Neural progenitor cell (in vitro differentiated cells): Measurements from ENCODE around the gene GSG1. TPM values are rescaled to one million over a fixed set of nuclear protein-coding genes. Genes with fewer than 3 reads are reported as not detected.
A peak's percentile ranks its signal among the peaks of the same experiment; 100 is the strongest.

Source experiments
- DNase-seq: peaks from one replicate; pipeline ENCODE4 v3.0.0-alpha.2; 2016; ENCODE audit warnings: low spot score
- H2AFZ ChIP-seq: fragments of 200-600 bp; sonication (generic); replicated peaks from 2 replicates; pipeline ENCODE4 v1.6.1; 2016; ENCODE audit warnings: antibody characterized with exemption
- H3F3A ChIP-seq: fragments of 200-600 bp; sonication (generic); 2 replicates; pipeline ENCODE4 v1.6.1; 2016; ENCODE audit warnings: antibody characterized with exemption, low read depth
- H3K27ac ChIP-seq: fragments of 200-600 bp; sonication (generic); 2 replicates; pipeline ENCODE4 v1.5.1; 2016; ENCODE audit warnings: mild to moderate bottlenecking
- H3K27me3 ChIP-seq: fragments of 200-600 bp; sonication (generic); 2 replicates; pipeline ENCODE4 v1.6.1; 2016; ENCODE audit warnings: mild to moderate bottlenecking, moderate library complexity
- H3K36me3 ChIP-seq: fragments of 200-600 bp; sonication (generic); 2 replicates; pipeline ENCODE4 v1.5.1; 2016
- H3K4me1 ChIP-seq: fragments of 200-600 bp; sonication (generic); 2 replicates; pipeline ENCODE4 v1.6.1; 2016; ENCODE audit warnings: mixed run types
- H3K4me2 ChIP-seq: fragments of 200-600 bp; sonication (generic); 2 replicates; pipeline ENCODE4 v1.6.1; 2016
- H3K4me3 ChIP-seq: fragments of 200-600 bp; sonication (generic); 2 replicates; pipeline ENCODE4 v1.5.1; 2016
- H3K79me2 ChIP-seq: fragments of 200-600 bp; sonication (generic); 2 replicates; pipeline ENCODE4 v1.6.1; 2016; ENCODE audit warnings: low read depth
- H3K9ac ChIP-seq: fragments of 200-600 bp; sonication (generic); 2 replicates; pipeline ENCODE4 v1.6.1; 2016
- H3K9me3 ChIP-seq: fragments of 200-600 bp; sonication (generic); 2 replicates; pipeline ENCODE4 v1.5.1; 2016; ENCODE audit warnings: low read depth
- H4K20me1 ChIP-seq: fragments of 200-600 bp; sonication (generic); 2 replicates; pipeline ENCODE4 v1.6.1; 2016; ENCODE audit warnings: low read depth
- H3K27ac Mint-ChIP-seq: 3 replicates; pipeline ENCODE4 v1.8.0; 2021; ENCODE audit warnings: mixed read lengths
- H3K27me3 Mint-ChIP-seq: 2 replicates; pipeline ENCODE4 v1.8.0; 2022; ENCODE audit warnings: low read depth, mild to moderate bottlenecking, inconsistent platforms, moderate library complexity, mixed read lengths; ENCODE audit not compliant: insufficient read depth
- H3K36me3 Mint-ChIP-seq: 3 replicates; pipeline ENCODE4 v1.8.0; 2021; ENCODE audit warnings: mixed read lengths
- H3K4me1 Mint-ChIP-seq: 3 replicates; pipeline ENCODE4 v1.8.0; 2021; ENCODE audit warnings: mixed read lengths
- H3K4me3 Mint-ChIP-seq: 3 replicates; pipeline ENCODE4 v1.8.0; 2021; ENCODE audit warnings: mild to moderate bottlenecking, moderate library complexity, mixed read lengths
- H3K9me3 Mint-ChIP-seq: 3 replicates; pipeline ENCODE4 v1.8.0; 2020; ENCODE audit warnings: mixed read lengths
- CTCF ChIP-seq: fragments of 200-600 bp; sonication (generic); IDR thresholded peaks from 2 replicates; pipeline ENCODE4 v1.5.1; 2017; ENCODE audit warnings: antibody characterized with exemption, mild to moderate bottlenecking
- EZH2 ChIP-seq: fragments of 200-600 bp; sonication (generic); IDR thresholded peaks from 2 replicates; pipeline ENCODE4 v1.6.1; 2017; ENCODE audit warnings: antibody characterized with exemption, mild to moderate bottlenecking, moderate library complexity
- EZH2phosphoT487 ChIP-seq: fragments of 200-600 bp; sonication (generic); IDR thresholded peaks from 2 replicates; pipeline ENCODE4 v1.6.1; 2017; ENCODE audit warnings: antibody characterized with exemption
- total RNA-seq: library from RNA; depleted of rRNA; stranded (reverse); fragments of >200 nt; gene quantifications from 2 replicates; pipeline ENCODE4 v1.2.3, GENCODE V29; 2015; ENCODE audit warnings: low replicate concordance

GSG1 gene
- total RNA-seq, 1 donor from 2014 or later = not detected

GRCh38 chr12:13105781-13106180, 2.3 kb upstream of the GSG1 start:
- Histone ChIP-seq H3K4me3 (no peak overlapping the region), H3K9ac (no peak overlapping the region), H3K27ac (no peak overlapping the region), H3K4me2 (no peak overlapping the region), H3K79me2 (no peaks in the 10 kb centered on the region), H4K20me1 (no peaks in the 10 kb centered on the region), H3K4me1 (peaks cover 7% of the 10 kb centered on the region), H3K27me3 (no peaks in the 10 kb centered on the region), H3F3A (peaks cover 12% of the 10 kb centered on the region), H2AFZ (no peak overlapping the region), H3K36me3 (no peaks in the 10 kb centered on the region), H3K9me3 (peaks cover 5% of the 10 kb centered on the region)
- peaks cover 3% of the 10 kb centered on the region for H3K36me3 Mint-ChIP-seq
- no peak overlapping the region for H3K27ac Mint-ChIP-seq
- H3K4me1 Mint-ChIP-seq = peaks cover 20% of the 10 kb centered on the region
- H3K9me3 Mint-ChIP-seq = peaks cover 32% of the 10 kb centered on the region
- DNase-seq = no peak
- no peak overlapping the region for H3K4me3 Mint-ChIP-seq
- TF ChIP-seq CTCF (no peak), EZH2phosphoT487 (no peak), EZH2 (no peak)
- peaks cover 6% of the 10 kb centered on the region for H3K27me3 Mint-ChIP-seq

DNA sequence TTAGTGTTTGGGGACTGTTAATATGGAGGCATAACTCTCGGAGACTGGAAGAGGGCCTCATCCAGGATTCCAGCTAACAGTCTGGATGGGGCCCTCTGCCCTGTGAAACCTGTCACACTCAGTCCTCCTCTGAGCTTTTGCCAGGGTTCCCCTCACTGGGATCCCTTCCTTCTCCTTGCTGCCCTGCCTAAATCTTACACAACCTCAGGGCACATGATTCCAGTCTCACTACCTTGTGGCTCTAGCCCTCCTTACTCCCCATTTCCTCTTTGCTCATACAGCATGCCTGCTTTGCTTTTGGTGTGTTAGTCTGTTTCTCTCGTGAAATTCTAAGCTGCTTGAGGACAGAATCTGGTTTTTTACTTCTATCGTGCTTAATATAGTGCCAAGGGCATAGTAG, 942 bp upstream of the GSG1 start:
- no peak overlapping the region for H3K4me3 ChIP-seq
- no peak overlapping the region for H3K27ac ChIP-seq
- no peaks in the 10 kb centered on the region for H3K27me3 ChIP-seq
- H2AFZ ChIP-seq = no peak overlapping the region
- peaks cover 19% of the 10 kb centered on the region for H3F3A ChIP-seq
- no peaks in the 10 kb centered on the region for H4K20me1 ChIP-seq
- H3K9me3 ChIP-seq = peaks cover 5% of the 10 kb centered on the region
- no peaks in the 10 kb centered on the region for H3K79me2 ChIP-seq
- H3K4me2 ChIP-seq = no peak overlapping the region
- no peaks in the 10 kb centered on the region for H3K36me3 ChIP-seq
- Mint-ChIP-seq H3K27me3 (peaks cover 6% of the 10 kb centered on the region), H3K36me3 (peaks cover 2% of the 10 kb centered on the region), H3K9me3 (peaks cover 23% of the 10 kb centered on the region), H3K4me3 (no peak overlapping the region), H3K27ac (no peak overlapping the region), H3K4me1 (peaks cover 32% of the 10 kb centered on the region)
- H3K4me1 ChIP-seq = peaks cover 16% of the 10 kb centered on the region
- no peak for DNase-seq
- H3K9ac ChIP-seq = no peak overlapping the region
- no peak for TF ChIP-seq EZH2
- TF ChIP-seq EZH2phosphoT487 = no peak
- no peak for TF ChIP-seq CTCF

DNA sequence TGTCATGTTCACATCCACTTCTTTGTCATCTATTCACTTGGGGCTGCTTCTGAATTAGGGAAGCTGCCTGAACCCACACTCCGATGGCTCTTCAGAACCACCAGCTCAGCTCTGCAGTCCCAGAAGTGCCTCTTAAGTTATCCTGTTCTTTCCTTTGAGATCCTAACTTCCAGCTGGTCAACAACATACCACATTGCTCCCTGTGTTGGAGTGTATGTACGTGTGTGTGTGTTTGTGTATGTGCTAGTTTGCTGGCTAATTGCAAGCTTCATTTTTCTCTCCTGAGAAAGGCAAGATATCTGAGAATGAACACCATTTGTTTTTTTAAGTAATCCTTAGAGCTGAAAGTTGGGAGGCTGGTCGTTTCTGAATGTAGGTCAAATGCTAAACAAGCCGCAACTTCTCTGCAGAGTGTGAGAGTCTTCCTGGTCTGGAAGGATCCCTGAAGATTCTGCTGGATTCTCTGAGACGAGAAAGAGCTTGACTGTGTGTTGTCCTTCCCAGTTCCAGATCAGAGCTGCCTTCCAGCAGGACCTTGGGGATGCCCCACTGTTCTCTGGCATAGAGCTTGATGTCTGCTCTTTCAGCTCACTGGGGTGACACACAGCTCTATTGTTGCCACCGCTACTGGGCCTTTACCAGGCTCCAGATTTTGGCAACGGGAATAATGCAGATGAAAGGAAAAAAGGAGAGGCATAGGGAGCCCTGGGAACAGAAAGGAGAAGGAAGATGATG, 839 bp downstream of the GSG1 start:
- Histone ChIP-seq H2AFZ (peak overlapping the region; percentile 67), H3K4me2 (no peak overlapping the region), H3K4me1 (peaks cover 23% of the 10 kb centered on the region), H3K9me3 (no peaks in the 10 kb centered on the region), H3K79me2 (no peaks in the 10 kb centered on the region), H3K36me3 (no peaks in the 10 kb centered on the region), H3K27ac (no peak overlapping the region), H3F3A (peaks cover 19% of the 10 kb centered on the region), H4K20me1 (no peaks in the 10 kb centered on the region), H3K9ac (no peak overlapping the region), H3K4me3 (no peak overlapping the region), H3K27me3 (no peaks in the 10 kb centered on the region)
- DNase-seq = no peak
- H3K27ac Mint-ChIP-seq = peak overlapping the region; percentile 64
- H3K4me3 Mint-ChIP-seq = peak overlapping the region; percentile 44
- peaks cover 6% of the 10 kb centered on the region for H3K27me3 Mint-ChIP-seq
- H3K36me3 Mint-ChIP-seq = no peaks in the 10 kb centered on the region
- peaks cover 9% of the 10 kb centered on the region for H3K9me3 Mint-ChIP-seq
- TF ChIP-seq EZH2 (no peak), CTCF (no peak), EZH2phosphoT487 (no peak)
- peaks cover 50% of the 10 kb centered on the region for H3K4me1 Mint-ChIP-seq
